ENCODE measurements around the gene NCAPH2. TPM values are rescaled to one million over a fixed set of nuclear protein-coding genes. Genes with fewer than 3 reads are reported as not detected.

Gene NCAPH2
- total and polyA plus RNA-seq, 2 of the 8 experiments (the other 6 are each of a cell fraction or from before 2014, with no cell fraction given) = 62.2 to 81.6 TPM

DNA sequence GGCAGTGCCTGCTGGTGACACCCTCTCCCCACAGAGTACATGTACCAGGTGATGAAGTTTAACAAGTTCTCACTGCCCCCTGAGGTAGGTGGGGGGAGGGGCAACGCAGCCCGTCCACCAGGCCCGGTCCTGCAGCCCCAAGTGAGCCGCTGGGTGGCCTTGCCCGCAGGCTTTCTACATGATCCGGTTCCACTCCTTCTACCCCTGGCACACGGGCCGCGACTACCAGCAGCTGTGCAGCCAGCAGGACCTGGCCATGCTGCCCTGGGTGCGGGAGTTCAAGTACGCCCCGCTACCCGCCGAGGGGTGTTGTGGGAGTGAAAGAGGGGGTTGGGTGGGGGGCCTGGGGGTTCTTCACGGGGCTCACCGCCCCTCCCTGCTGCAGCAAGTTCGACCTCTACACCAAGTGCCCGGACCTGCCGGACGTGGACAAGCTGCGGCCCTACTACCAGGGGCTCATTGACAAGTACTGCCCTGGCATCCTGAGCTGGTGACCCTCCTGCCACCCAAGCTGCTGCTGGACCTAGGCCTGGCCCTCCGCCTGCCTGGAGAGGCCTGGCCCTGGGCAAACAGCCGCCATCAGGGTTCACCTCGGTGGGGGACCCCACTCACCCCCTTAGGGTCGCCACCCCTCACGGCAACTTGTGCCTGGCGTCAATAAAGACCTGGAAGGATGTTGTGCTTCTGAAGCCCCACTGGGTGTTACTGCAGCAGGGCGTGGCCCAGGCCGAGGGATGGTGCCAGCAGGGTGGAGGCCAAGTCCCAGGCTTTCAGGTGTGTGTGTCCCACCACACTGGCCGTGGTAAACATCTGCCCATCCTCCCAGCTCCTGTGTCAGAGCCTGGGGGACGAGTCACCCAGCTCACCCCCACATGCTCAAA is 18.4 kb upstream of the NCAPH2 start (continued):
- TF ChIP-seq ZNF274 (IDR thresholded peaks at IDR 0.05; ENCODE audit: borderline replicate concordance, extremely low read depth, low read length) = no peak
- no peak for TF ChIP-seq YY1 (IDR thresholded peaks at IDR 0.05; ENCODE audit: low read depth, low read length)
- TF ChIP-seq CBX8 (IDR thresholded peaks at IDR 0.05; ENCODE audit: borderline replicate concordance, low read depth, low read length) = no peak
- no peak for TF ChIP-seq SIRT6 (IDR thresholded peaks at IDR 0.05; ENCODE audit: low read length)
- no peak for TF ChIP-seq POLR2A (IDR thresholded peaks at IDR 0.05; ENCODE audit: control extremely low read depth in 1 of 2, low read depth in 2 of 2, low read length in 2 of 2)

Data from H1 (cell line).